PC-3 (cell line): Measurements from ENCODE around the gene MPV17L2. TPM values are rescaled to one million over a fixed set of nuclear protein-coding genes. Genes with fewer than 3 reads are reported as not detected.

ENCODE experiments used
- ATAC-seq: fragments of 200-7000 bp; cut with Tn5 transposase; 2 replicates; pipeline ENCODE4 v1.9.1; 2020; ENCODE audit warnings: mild to moderate bottlenecking, moderate library complexity
- BruUV-seq: library from RNA; stranded (reverse); fragments of 400-500 nt; replicated peaks from 2 replicates; lab custom pipeline; 2021; lab: Mats Ljungman, UMichigan
- CTCF ChIA-PET: fragments of 300-600 bp; sonication (Branson Sonifier 250); formaldehyde crosslinking; loops from one replicate; lab custom pipeline; 2022; ENCODE audit warnings: antibody characterized with exemption; lab: Charles Lee
- POLR2A ChIA-PET: fragments of 300-600 bp; sonication (Branson Sonifier 250); formaldehyde crosslinking; loops from one replicate; lab custom pipeline; 2022; ENCODE audit warnings: antibody characterized with exemption; ENCODE audit not compliant: unreplicated experiment; lab: Charles Lee
- DNase-seq: peaks from one replicate; pipeline ENCODE4 v3.0.0-alpha.2; 2015
- H2AFZ ChIP-seq: fragments of 300-600 bp; sonication (generic); 2 replicates; pipeline ENCODE4 v1.6.0; 2016; ENCODE audit warnings: antibody characterized with exemption, low read length
- H3F3A ChIP-seq: fragments of 300-600 bp; sonication (generic); one replicate; pipeline ENCODE4 v1.6.0; 2017; ENCODE audit warnings: antibody characterized with exemption, low read length, control low read depth, mild to moderate bottlenecking; ENCODE audit not compliant: unreplicated experiment
- H3K27ac ChIP-seq: fragments of 300-600 bp; sonication (generic); 2 replicates; pipeline ENCODE4 v1.5.1; 2016; ENCODE audit warnings: mild to moderate bottlenecking, low read length
- H3K27me3 ChIP-seq: fragments of 300-600 bp; sonication (generic); 2 replicates; pipeline ENCODE4 v1.6.1; 2016; ENCODE audit warnings: low read length, mixed read lengths
- H3K36me3 ChIP-seq: fragments of 300-600 bp; sonication (generic); 2 replicates; pipeline ENCODE4 v1.6.1; 2016; ENCODE audit warnings: low read depth, mixed run types, low read length, mixed read lengths
- H3K4me1 ChIP-seq: fragments of 300-600 bp; sonication (generic); 2 replicates; pipeline ENCODE4 v1.5.1; 2016; ENCODE audit warnings: low read length; ENCODE audit not compliant: insufficient read depth
- H3K4me2 ChIP-seq: fragments of 300-600 bp; sonication (generic); 2 replicates; pipeline ENCODE4 v1.6.0; 2016; ENCODE audit warnings: low read length
- H3K4me3 ChIP-seq: fragments of 300-600 bp; sonication (generic); 2 replicates; pipeline ENCODE4 v1.5.1; 2016; ENCODE audit warnings: mild to moderate bottlenecking, low read length, mixed read lengths
- H3K79me2 ChIP-seq: fragments of 300-600 bp; sonication (generic); 2 replicates; pipeline ENCODE4 v1.6.1; 2017; ENCODE audit warnings: low read length, mixed read lengths
- H3K9ac ChIP-seq: fragments of 300-600 bp; sonication (generic); 2 replicates; pipeline ENCODE4 v1.6.0; 2016; ENCODE audit warnings: mild to moderate bottlenecking, low read length
- H3K9me2 ChIP-seq: fragments of 300-600 bp; sonication (generic); replicated peaks from 2 replicates; pipeline ENCODE4 v1.6.1; 2016; ENCODE audit warnings: mixed run types, low read length, mixed read lengths
- H3K9me3 ChIP-seq: fragments of 300-600 bp; sonication (generic); 2 replicates; pipeline ENCODE4 v1.6.1; 2016; ENCODE audit warnings: low read length, mixed read lengths
- H4K20me1 ChIP-seq: fragments of 300-600 bp; sonication (generic); 2 replicates; pipeline ENCODE4 v1.6.1; 2016; ENCODE audit warnings: low read length, mixed read lengths
- EZH2 ChIP-seq: fragments of 300-600 bp; sonication (generic); IDR thresholded peaks from one replicate; pipeline ENCODE4 v1.6.1; 2017; ENCODE audit warnings: antibody characterized with exemption, mild to moderate bottlenecking, low read length; ENCODE audit not compliant: unreplicated experiment
- EZH2phosphoT487 ChIP-seq: fragments of 300-600 bp; sonication (generic); IDR thresholded peaks from 2 replicates; pipeline ENCODE4 v1.6.1; 2018; ENCODE audit warnings: mild to moderate bottlenecking, antibody characterized with exemption, low read length, borderline replicate concordance
- intact Hi-C: fragments of 100-400 bp; cut with micrococcal nuclease; formaldehyde crosslinking; loops from 2 replicates; pipeline ENCODE4 v1.9.0; 2023
- total RNA-seq: library from RNA; depleted of rRNA; stranded (reverse); fragments of >200 nt; gene quantifications from 2 replicates; pipeline ENCODE4 v1.2.3, GENCODE V29; 2014
- TF ChIP-seq, protein P1 (sequence below): fragments of 300-600 bp; sonication (generic); conservative IDR thresholded peaks from 2 replicates; pipeline ENCODE4 v1.5.1; 2017; ENCODE audit warnings: antibody characterized with exemption, low read depth, mild to moderate bottlenecking, low read length

The MPV17L2 gene
- total RNA-seq, 1 experiment from 2014 or later = 34.2 TPM

DNA sequence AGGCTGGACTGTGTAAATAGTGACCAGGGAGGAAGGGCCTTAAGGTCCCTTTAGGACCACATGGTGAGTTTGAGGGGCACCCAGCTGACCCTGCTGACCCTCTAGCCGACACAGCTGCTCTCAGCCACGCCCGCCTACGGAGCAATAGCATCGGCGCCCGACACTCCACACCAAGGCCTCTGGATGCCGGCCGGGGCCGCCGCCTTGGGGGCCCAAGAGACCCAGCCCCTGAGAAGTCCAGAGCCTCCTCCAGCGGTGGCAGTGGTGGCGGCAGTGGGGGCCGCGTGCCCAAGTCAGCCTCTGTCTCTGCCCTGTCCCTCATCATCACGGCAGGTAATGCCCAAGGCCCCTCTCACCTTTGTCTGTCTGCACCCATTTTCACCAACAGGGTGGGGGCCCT is 48.7 kb upstream of the MPV17L2 start:
- no peak overlapping the region for H3K9ac ChIP-seq
- no peak overlapping the region for H3K4me3 ChIP-seq
- no peak overlapping the region for H3K4me2 ChIP-seq
- no peaks in the 10 kb centered on the region for H3K27me3 ChIP-seq
- no peak for DNase-seq
- intact Hi-C loops = no loop called here
- ChIA-PET CTCF (no interaction called here), POLR2A (no interaction called here)
- TF ChIP-seq, protein P1, sequence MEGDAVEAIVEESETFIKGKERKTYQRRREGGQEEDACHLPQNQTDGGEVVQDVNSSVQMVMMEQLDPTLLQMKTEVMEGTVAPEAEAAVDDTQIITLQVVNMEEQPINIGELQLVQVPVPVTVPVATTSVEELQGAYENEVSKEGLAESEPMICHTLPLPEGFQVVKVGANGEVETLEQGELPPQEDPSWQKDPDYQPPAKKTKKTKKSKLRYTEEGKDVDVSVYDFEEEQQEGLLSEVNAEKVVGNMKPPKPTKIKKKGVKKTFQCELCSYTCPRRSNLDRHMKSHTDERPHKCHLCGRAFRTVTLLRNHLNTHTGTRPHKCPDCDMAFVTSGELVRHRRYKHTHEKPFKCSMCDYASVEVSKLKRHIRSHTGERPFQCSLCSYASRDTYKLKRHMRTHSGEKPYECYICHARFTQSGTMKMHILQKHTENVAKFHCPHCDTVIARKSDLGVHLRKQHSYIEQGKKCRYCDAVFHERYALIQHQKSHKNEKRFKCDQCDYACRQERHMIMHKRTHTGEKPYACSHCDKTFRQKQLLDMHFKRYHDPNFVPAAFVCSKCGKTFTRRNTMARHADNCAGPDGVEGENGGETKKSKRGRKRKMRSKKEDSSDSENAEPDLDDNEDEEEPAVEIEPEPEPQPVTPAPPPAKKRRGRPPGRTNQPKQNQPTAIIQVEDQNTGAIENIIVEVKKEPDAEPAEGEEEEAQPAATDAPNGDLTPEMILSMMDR = no peak
- no peak for TF ChIP-seq EZH2
- no peak for TF ChIP-seq EZH2phosphoT487
- no peaks in the 10 kb centered on the region for H3K79me2 ChIP-seq
- H3K27ac ChIP-seq = no peak overlapping the region
- 0 out of 2 replicates have a peak, but pooled peaks cover 4% of the 10 kb centered on the region for H3K36me3 ChIP-seq
- H4K20me1 ChIP-seq = no peaks in the 10 kb centered on the region
- H3K9me3 ChIP-seq = no peaks in the 10 kb centered on the region
- no peaks in the 10 kb centered on the region for H3K4me1 ChIP-seq
- BruUV-seq = no TSS peak
- no peak for ATAC-seq
- no peaks in the 10 kb centered on the region for H3F3A ChIP-seq
- no peaks in the 10 kb centered on the region for H3K9me2 ChIP-seq
- no peak overlapping the region for H2AFZ ChIP-seq

DNA sequence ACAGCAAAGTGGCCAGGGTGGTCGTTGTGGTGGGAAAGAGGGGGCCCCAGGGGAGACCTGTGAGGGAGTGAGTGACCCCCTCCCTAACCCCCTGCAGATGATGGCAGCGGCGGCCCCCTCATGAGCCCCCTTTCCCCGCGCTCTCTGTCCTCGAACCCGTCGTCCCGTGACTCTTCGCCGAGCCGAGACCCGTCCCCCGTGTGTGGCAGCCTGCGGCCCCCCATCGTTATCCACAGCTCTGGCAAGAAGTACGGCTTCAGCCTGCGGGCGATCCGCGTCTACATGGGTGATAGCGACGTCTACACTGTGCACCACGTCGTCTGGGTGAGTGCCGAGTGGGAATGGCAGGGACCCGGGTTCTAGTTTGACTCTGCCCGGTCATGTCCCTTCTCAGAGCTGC is 48.1 kb upstream of the MPV17L2 start:
- CTCF ChIA-PET = no interaction called here
- no peak overlapping the region for H3K4me2 ChIP-seq
- H3K9me2 ChIP-seq = no peaks in the 10 kb centered on the region
- intact Hi-C loops = no loop called here
- no peaks in the 10 kb centered on the region for H3F3A ChIP-seq
- no peaks in the 10 kb centered on the region for H4K20me1 ChIP-seq
- no TSS peak for BruUV-seq
- POLR2A ChIA-PET = no interaction called here
- TF ChIP-seq EZH2 = no peak
- TF ChIP-seq, protein P1 = no peak
- ATAC-seq (no peak), DNase-seq (no peak)
- no peak overlapping the region for H2AFZ ChIP-seq
- H3K79me2 ChIP-seq = no peaks in the 10 kb centered on the region
- H3K27ac ChIP-seq = no peak overlapping the region
- no peak overlapping the region for H3K9ac ChIP-seq
- no peaks in the 10 kb centered on the region for H3K4me1 ChIP-seq
- H3K9me3 ChIP-seq = no peaks in the 10 kb centered on the region
- H3K4me3 ChIP-seq = no peak overlapping the region
- H3K36me3 ChIP-seq = 0 out of 2 replicates have a peak, but pooled peaks cover 4% of the 10 kb centered on the region
- H3K27me3 ChIP-seq = no peaks in the 10 kb centered on the region

DNA sequence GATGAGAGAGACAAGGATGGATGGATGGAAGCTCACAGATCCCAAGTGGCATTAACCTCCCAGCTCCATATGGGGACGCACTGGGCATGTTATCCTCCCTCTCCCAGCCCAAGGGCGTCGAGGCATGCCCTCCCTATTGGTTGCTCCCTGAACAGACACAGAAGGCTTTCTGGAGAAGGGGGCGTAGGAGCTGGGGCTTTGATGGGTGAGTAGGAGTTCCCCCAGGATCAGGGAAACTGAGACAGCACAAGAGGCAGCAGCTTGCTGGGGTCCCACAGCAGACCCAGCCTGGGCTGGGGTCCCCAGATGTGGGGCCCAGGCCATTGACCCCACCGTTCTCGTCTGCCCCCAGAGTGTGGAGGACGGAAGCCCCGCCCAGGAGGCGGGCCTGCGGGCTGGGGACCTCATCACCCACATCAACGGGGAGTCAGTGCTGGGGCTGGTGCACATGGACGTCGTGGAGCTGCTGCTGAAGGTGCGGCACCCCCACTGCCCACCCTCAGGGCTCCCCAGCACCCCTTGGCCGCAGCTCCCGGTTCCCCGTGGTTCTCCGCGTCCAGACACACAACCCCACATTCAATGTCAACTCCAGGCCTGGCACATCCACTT is 47.5 kb upstream of the MPV17L2 start:
- H3F3A ChIP-seq = no peaks in the 10 kb centered on the region
- no peak overlapping the region for H3K9ac ChIP-seq
- H3K36me3 ChIP-seq = 0 out of 2 replicates have a peak, but pooled peaks cover under 1% of the 10 kb centered on the region
- DNase-seq (no peak), ATAC-seq (no peak)
- no TSS peak for BruUV-seq
- intact Hi-C loops = no loop called here
- H3K27ac ChIP-seq = no peak overlapping the region
- H3K4me2 ChIP-seq = no peak overlapping the region
- no peak overlapping the region for H3K4me3 ChIP-seq
- no peaks in the 10 kb centered on the region for H4K20me1 ChIP-seq
- H3K9me3 ChIP-seq = no peaks in the 10 kb centered on the region
- no peaks in the 10 kb centered on the region for H3K79me2 ChIP-seq
- TF ChIP-seq EZH2phosphoT487 (no peak), EZH2 (no peak)
- TF ChIP-seq, protein P1 = no peak
- H3K4me1 ChIP-seq = no peaks in the 10 kb centered on the region
- POLR2A ChIA-PET = no interaction called here
- H3K27me3 ChIP-seq = no peaks in the 10 kb centered on the region
- CTCF ChIA-PET = no interaction called here
- H3K9me2 ChIP-seq = no peaks in the 10 kb centered on the region
- H2AFZ ChIP-seq = no peak overlapping the region
